Measurements from ENCODE around the gene RTEL1.

- no peak for TF ChIP-seq CTCF (conservative IDR thresholded peaks at IDR 0.05 in 1 of 2, IDR thresholded peaks at IDR 0.05 in 1 of 2; ENCODE audit: extremely low read depth in 1 of 2, insufficient read depth in 1 of 2, low read depth in 1 of 2, low read length in 2 of 2)
- no peak for TF ChIP-seq EZH2 (IDR thresholded peaks at IDR 0.05; ENCODE audit: borderline replicate concordance, low read length)
These were observed 16.8 kb upstream of the RTEL1 start for GRCh38 chr20:63641146-63641791.
